NCI-H1694 (cell line): ENCODE results near the gene TAF11L5.
"Not testable (repeated sequence)": the region's sequence is repeated elsewhere in the genome, so short reads cannot be mapped to it uniquely, and the experiment has no call there.

ENCODE experiments used
- DNase-seq: peaks from one replicate; lab custom pipeline; 2025; lab: John Stamatoyannopoulos, UW

The TAF11L5 gene

DNA sequence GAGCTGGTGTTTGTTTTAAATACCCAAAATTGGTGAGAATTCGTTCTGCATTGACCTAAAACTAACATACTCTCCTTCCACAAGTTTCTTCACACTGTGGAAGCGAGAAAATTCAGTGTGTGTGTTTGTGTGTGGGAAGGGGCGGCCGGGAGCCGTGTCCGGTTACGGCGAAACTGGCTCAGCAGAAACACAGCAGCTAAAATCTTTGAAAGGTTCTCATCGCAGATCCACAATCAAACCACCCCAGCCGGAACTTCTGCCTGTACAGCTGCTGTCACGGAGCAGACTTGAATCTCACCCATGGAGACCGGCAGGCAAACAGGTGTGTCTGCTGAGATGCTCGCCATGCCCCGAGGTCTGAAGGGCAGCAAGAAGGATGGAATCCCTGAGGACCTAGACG is at the start of gene TAF11L5:
TSS of gene TAF11L5 (plus strand) at position 301 of the 400 bp plus-strand sequence.
- not testable (repeated sequence) for DNase-seq

DNA sequence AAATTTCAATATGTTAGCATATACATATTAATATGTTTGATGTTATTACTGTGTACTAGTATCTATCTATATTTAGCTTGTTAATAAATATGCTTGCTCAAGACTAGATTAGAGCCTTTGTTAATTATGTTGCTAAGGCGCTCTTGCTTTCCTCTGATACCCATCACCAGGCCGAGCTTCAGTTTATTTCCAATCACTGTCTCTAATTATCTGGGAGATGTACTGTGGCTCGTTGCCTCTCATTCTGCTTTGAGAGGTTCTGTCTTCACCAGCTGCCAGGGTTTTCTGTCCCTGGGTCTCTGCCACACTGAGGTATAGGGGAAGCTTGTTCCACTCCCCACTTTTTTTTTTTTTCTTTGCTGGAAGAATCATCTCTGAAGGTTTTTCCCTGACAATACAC is 48.0 kb upstream of the TAF11L5 start:
- DNase-seq = no peak

DNA sequence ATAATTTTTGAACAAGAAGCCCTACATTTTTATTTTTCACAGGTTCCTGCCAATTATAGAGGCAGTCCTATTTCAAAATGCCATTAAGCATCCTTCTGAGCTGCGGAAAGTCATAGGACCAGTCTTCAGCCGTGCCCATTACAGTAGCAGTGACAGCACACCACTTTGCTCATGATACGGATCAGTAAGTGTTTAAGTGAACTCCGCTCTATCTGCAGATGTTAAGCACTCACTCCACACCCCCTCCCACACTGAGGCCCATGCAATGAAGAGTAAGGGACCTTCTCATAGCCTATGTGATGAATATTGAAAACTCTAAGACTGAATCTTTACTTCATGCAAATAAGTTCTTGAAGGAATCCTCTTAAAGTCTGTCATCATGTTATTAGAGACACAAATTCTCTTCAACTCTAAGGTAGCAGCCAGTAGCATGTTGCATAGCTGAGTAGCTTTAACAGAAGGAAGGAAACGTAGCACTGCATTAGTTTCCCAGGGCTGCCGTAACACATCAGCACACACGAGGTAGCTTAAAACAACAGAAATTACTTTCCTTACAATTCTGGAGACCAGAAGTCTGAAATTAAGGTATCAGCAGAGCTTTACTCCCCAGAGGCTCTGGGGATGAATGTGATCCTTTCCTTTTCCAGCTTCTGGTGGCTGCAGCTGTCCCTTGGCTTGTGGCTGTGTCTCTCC is 47.3 kb upstream of the TAF11L5 start:
- DNase-seq = no peak

DNA sequence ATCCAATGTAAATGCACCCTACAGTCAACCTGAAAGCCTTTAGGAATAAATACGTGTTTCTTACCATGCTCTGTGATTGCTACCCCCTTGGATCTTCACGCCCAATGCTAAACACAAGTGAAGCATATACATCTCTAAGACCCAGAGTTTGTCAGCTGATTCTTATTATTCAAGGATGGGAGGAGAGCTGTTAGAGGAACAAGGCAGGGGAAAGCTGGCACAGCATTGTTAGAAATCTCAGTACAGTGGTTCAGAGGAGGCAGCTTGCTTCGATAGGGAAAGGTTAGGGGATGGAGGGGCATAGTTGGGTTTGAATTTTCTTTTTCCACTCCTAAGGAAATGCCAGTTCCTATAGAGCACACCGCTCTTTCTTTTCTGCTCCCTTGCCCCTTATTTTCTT is 43.7 kb upstream of the TAF11L5 start:
- no peak for DNase-seq

DNA sequence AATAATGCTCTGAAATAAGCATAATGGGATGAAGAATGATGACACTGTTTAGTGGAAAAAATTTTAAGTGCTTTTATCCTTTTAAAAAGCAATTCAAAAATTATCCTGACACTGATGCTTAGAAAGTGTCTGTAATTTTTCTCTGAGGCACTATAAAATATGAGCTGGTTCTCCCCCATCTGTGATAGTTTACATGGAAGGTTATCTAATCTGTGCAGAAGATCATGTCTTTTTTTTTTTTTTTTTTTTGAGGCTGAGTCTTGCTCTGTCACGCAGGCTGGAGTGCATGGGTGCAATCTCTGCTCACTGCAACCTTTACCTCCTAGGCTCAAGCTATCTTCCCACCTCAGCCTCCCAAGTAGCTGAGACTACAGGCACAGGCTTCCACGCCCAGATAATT is 42.2 kb upstream of the TAF11L5 start:
- no peak for DNase-seq

DNA sequence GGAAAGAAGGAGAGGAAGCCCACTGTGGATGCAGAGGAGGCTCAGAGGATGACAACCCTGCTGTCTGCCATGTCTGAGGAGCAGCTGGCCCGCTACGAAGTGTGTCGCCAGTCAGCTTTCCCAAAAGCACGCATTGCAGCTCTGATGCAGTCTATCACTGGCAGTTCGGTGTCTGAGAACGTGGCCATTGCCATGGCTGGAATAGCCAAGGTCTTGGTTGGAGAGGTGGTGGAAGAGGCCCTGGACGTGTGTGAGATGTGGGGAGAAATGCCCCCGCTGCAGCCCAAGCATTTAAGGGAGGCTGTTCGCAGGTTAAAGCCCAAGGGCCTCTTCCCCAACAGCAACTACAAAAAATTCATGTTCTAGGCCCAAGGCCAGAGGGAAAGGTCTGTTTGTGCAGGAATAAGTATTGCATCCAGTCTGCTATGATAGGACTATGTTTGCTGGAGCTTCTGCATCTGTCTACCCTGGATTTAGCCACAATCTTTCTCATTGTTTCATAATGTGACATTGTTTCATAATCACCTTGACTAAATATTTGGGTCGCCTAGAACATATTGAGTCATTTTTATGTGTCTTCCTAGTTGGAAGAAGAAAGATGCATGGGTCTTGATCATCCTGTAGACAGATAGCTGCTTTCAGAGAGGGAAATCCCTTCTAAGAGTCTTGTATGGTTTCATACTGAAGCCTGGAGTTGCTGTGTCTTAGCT is 38.4 kb upstream of the TAF11L5 start:
- not testable (repeated sequence) for DNase-seq

DNA sequence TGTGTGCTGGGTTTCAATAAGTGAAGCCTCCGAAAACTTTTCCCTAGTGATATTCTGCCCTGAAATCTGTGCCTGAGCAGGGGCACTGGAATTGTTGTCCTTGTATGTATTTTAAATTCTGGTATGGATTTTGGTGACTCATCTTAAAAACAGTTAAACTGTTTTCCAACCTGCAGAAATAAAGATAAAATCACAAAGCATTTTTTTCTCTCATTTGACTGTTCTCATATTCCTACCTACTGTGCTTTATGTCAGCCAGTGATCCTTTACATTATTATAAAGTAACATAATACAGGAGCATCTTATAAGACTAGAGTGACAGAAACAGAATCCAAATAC is 37.9 kb upstream of the TAF11L5 start:
- DNase-seq = no peak

DNA sequence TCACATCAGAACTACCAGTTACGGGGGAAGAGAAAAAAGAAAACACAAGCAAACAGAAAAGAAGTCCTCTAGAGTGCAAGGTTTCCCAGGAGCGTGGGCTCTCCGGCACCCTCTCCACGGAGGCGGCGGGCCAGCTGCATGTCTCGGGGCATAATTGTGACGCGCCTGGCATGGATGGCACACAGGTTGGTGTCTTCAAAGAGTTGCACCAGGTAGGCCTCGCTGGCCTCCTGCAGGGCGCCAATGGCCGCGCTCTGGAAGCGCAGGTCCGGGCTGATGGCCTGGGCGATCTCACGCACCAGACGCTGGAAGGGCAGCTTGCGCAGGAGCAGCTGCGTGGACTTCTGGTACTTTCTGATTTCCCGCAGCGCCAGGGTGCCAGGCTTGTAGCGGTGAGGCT is 33.8 kb upstream of the TAF11L5 start:
- DNase-seq = not testable (repeated sequence)

DNA sequence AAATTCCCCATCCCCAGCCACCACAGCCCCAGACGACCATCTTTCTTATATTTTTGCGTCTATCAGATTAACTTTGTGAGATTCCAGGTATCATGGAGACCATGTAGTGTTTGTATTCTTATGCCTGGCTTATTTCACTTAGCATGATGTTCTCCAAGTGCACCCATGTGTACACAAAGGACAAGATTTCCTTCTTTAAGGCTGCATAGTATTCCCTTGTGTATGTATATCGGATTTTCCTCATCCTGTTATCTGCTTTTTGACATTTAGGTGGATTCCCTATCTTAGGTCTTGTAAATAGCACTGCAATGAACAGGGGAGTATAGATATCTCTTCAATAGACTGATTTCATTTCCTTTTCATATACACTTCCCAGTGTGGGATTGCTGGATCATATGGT is 32.3 kb upstream of the TAF11L5 start:
- no peak for DNase-seq

DNA sequence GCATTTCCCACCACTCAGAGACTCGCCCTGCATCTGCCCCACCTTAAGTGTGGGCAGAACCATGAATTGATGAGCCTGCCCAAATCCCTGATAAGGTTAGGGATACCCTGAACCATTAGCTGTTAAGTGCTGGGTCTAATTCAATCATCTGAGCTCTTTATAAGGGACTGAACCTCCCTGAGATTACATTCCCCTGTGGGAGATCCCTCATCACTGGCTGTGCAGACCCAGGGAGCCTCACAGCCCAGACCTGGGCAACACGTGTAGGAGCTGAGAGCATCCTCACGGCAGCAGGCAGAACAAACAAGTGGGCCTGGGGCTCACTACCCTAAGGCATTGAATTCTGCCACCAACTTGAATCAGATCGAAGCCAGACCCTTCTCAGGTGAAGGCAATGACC is 27.6 kb upstream of the TAF11L5 start:
- no peak for DNase-seq

DNA sequence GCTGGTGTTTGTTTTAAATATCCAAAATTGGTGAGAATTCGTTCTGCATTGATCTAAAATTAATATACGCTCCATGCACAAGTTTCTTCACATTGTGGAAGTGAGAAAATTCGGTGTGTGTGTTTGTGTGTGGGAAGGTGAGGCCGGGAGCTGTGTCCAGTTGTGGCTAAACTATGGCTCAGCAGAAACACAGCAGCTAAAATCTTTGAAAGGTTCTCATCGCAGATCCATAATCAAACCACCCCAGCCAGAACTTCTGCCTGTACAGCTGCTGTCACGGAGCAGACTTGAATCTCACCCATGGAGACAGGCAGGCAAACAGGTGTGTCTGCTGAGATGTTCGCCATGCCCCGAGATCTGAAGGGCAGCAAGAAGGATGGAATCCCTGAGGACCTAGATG is 27.1 kb upstream of the TAF11L5 start, which contains the start of gene TAF11L2:
TSS of gene TAF11L2 (plus strand) at position 301 of the 400 bp plus-strand sequence.
- DNase-seq = not testable (repeated sequence)

DNA sequence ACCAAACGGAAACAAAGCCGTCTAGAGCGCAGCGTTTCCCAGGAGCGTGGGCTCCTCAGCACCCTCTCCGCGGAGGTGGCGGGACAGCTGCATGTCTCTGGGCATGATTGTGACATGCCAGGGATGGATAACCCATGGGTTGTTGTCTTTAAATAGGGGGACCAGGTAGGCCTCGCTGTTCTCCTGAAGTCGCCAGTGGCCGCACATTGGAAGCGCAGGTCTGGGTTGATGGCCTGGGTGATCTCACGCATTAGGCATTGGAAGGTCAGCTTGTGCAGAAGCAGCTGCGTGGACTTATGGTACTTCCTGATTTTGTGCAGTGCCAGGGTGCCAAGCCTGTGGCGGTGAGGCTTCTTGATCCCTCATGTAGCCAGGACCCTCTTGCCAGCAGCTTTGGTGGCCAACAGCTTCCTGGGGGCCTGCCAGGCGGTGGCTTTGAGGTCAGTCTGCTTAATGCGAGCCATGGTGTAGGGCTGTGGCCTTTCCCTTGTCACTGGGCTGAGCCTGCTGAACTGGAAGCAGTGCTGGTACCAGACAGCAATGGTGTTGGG is 13.2 kb upstream of the TAF11L5 start:
- no peak for DNase-seq

DNA sequence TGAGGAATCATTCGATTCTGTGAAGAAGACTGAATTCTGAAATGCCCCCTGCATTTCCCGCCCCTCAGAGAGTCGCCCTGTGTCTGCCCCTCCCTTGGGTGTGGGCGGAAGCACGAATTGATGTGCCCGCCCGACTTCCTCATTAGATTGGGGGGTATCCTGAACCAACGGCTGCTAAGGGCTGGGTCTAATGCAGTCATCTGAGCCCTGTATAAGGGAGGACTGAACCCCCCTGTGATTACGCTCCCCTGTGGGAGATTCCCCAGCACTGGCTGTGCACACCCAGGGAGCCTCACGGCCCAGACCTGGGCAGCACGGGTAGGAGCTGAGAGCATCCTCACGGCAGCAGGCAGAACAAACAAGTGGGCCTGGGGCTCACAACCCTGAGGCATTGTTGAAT is 7.5 kb upstream of the TAF11L5 start:
- not testable (repeated sequence) for DNase-seq

DNA sequence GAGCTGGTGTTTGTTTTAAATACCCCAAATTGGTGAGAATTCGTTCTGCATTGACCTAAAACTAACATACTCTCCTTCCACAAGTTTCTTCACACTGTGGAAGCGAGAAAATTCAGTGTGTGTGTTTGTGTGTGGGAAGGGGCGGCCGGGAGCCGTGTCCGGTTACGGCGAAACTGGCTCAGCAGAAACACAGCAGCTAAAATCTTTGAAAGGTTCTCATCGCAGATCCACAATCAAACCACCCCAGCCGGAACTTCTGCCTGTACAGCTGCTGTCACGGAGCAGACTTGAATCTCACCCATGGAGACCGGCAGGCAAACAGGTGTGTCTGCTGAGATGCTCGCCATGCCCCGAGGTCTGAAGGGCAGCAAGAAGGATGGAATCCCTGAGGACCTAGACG is 7.0 kb upstream of the TAF11L5 start, which contains the start of gene TAF11L3:
TSS of gene TAF11L3 (plus strand) at position 301 of the 400 bp plus-strand sequence.
- DNase-seq = not testable (repeated sequence)

DNA sequence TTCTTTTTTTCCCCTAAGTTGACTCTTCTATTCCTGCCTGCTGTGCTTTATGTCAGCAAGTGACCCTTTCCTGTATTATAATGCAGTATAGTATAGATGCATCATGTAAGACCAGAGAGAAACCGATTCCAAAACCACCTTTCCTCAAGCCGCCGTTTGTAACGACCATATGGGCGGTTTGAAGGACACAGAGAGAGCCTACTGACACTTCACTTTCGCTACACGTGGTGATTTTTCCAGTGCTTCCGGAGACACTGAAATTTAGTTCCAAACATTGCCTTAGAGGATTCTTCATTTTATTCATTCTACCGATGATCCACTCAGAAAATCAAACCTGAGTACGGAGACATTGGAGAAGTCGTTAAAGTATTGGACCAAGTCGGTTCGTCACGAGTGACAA is 5.5 kb upstream of the TAF11L5 start:
- not testable (repeated sequence) for DNase-seq

DNA sequence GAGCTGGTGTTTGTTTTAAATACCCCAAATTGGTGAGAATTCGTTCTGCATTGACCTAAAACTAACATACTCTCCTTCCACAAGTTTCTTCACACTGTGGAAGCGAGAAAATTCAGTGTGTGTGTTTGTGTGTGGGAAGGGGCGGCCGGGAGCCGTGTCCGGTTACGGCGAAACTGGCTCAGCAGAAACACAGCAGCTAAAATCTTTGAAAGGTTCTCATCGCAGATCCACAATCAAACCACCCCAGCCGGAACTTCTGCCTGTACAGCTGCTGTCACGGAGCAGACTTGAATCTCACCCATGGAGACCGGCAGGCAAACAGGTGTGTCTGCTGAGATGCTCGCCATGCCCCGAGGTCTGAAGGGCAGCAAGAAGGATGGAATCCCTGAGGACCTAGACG is 3.5 kb upstream of the TAF11L5 start, which contains the start of gene TAF11L4:
TSS of gene TAF11L4 (plus strand) at position 301 of the 400 bp plus-strand sequence.
- not testable (repeated sequence) for DNase-seq

DNA sequence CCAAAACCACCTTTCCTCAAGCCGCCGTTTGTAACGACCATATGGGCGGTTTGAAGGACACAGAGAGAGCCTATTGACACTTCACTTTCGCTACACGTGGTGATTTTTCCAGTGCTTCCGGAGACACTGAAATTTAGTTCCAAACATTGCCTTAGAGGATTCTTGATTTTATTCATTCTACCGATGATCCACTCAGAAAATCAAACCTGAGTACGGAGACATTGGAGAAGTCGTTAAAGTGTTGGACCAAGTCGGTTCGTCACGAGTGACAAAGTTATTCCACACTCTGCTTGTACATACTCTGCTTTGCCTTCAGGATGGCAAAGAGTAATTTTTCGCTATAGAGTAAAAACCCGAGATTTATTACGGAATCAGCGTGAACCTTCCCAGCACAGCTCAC is 1.5 kb downstream of the TAF11L5 start:
- not testable (repeated sequence) for DNase-seq

DNA sequence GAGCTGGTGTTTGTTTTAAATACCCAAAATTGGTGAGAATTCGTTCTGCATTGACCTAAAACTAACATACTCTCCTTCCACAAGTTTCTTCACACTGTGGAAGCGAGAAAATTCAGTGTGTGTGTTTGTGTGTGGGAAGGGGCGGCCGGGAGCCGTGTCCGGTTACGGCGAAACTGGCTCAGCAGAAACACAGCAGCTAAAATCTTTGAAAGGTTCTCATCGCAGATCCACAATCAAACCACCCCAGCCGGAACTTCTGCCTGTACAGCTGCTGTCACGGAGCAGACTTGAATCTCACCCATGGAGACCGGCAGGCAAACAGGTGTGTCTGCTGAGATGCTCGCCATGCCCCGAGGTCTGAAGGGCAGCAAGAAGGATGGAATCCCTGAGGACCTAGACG is 3.3 kb downstream of the TAF11L5 start, which contains the start of gene TAF11L6:
TSS of gene TAF11L6 (plus strand) at position 301 of the 400 bp plus-strand sequence.
- not testable (repeated sequence) for DNase-seq
